ENCODE measurements around the gene PADI4. TPM values are rescaled to one million over a fixed set of nuclear protein-coding genes. Genes with fewer than 3 reads are reported as not detected.

PADI4 gene
- total and polyA plus RNA-seq, 7 donors: 0.52 to 0.58 (median 0.54) TPM; not detected in 4

DNA sequence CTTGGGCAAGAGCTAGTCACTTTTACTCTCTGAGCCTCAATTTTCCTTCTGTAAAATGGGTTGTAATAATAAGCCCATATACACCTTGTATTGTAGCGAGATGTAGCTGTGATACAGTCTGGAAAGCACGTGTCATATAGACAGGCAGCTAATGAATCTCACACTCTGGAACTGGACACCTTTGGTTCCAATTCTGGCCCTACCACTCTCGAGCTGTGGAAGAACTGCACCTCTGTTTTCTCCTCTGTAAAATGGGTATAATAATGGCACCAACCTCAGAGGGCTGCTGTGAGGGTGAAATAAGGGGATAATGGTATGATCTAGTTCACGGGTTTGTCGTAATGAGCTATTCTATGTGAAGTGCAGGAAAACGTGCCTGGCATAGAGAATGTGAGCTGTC is 668 bp upstream of the PADI4 start:
- DNase-seq: no peak
- TF ChIP-seq, protein P1, sequence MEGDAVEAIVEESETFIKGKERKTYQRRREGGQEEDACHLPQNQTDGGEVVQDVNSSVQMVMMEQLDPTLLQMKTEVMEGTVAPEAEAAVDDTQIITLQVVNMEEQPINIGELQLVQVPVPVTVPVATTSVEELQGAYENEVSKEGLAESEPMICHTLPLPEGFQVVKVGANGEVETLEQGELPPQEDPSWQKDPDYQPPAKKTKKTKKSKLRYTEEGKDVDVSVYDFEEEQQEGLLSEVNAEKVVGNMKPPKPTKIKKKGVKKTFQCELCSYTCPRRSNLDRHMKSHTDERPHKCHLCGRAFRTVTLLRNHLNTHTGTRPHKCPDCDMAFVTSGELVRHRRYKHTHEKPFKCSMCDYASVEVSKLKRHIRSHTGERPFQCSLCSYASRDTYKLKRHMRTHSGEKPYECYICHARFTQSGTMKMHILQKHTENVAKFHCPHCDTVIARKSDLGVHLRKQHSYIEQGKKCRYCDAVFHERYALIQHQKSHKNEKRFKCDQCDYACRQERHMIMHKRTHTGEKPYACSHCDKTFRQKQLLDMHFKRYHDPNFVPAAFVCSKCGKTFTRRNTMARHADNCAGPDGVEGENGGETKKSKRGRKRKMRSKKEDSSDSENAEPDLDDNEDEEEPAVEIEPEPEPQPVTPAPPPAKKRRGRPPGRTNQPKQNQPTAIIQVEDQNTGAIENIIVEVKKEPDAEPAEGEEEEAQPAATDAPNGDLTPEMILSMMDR (IDR thresholded peaks at IDR 0.05): no peak
- Histone ChIP-seq H3K27ac (no peak overlapping the region), H3K36me3 (ENCODE audit: insufficient read depth in 1 of 2, low read depth in 1 of 2) (no peaks in the 10 kb centered on the region), H3K4me1 (no peaks in the 10 kb centered on the region), H3K9me3 (no peaks in the 10 kb centered on the region), H3K27me3 (ENCODE audit: insufficient read depth in 3 of 3, low read length in 2 of 3) (peaks cover 0 to 41% (median 4%) of the 10 kb centered on the region in 3 donors), H3K4me3 (no peak overlapping the region)
- WGBS, 3 donors: 76 to 80% (median 78%) methylated on average over 6 of the region's 6 CpGs
- intact Hi-C loops (cut with DNase I): no loop called here
- ATAC-seq: no peak

DNA sequence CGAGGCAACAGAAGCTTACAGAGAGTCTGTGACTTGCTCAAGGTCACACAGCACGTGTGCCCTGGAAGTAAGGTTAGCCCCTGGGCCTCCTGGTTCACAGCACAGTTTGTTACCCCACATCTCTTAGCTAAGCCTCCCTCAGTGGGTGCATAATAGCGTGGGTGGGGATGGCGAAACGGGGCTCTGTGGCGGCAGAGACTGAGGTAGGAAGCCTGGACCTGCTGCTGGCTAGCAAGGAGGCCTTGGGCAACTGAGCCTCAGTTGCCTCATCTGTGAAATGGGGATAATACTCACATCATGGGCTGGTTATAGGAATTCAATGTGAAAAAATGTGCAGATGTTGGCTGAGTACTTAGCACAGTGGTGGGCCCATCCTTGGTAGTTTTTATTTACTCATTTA is 596 bp downstream of the PADI4 start:
- intact Hi-C loops (cut with DNase I): no loop called here
- peaks cover 0 to 50% (median 4%) of the 10 kb centered on the region in 3 donors for H3K27me3 ChIP-seq (ENCODE audit: insufficient read depth in 3 of 3, low read length in 2 of 3)
- WGBS, 3 donors: 57 to 61% (median 59%) methylated on average over 6 of the region's 6 CpGs
- H3K27ac ChIP-seq: no peak overlapping the region
- ATAC-seq (no peak), DNase-seq (no peak)
- H3K36me3 ChIP-seq (ENCODE audit: insufficient read depth in 1 of 2, low read depth in 1 of 2): no peaks in the 10 kb centered on the region
- H3K4me3 ChIP-seq: no peak overlapping the region
- no peaks in the 10 kb centered on the region for H3K9me3 ChIP-seq
- H3K4me1 ChIP-seq: no peaks in the 10 kb centered on the region
- TF ChIP-seq, protein P1 (IDR thresholded peaks at IDR 0.05): no peak

DNA sequence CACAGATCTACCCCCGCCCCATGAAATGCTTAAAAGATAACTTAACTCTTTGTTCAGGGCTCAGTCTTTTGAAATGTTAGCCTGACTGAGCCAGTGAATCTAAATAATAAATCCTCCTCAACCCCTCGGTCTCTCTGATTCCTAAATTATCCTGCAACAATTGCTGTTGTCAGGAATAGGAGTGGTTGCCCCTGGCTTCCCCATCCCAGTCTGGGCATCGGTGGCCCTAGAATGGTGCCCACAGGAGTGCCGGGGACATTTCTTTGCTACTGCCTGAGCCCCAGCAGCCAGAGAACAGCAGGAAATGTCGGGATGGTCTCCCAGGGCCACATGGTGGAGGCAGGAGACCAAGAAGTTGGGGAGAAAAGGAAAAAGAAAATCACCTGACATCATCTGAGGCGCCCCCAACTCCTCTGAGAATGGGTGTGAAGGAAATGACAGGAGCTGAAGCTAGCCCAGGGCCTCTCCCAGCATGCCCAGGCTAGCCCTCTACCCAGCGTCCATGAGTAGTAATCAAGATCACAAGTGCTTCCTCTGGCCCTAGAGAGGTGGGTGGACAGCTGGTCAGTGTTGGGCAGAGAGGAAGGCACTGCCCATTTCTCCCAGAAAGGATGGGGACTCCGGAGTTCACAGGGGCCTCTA is 1.6 kb downstream of the PADI4 start:
- H3K4me3 ChIP-seq: no peak overlapping the region
- H3K9me3 ChIP-seq: no peaks in the 10 kb centered on the region
- no peaks in the 10 kb centered on the region for H3K36me3 ChIP-seq (ENCODE audit: insufficient read depth in 1 of 2, low read depth in 1 of 2)
- 30 to 33% (median 32%) methylated on average over 8 of the region's 8 CpGs for WGBS, 3 donors
- DNase-seq: no peak
- no peaks in the 10 kb centered on the region for H3K4me1 ChIP-seq
- H3K27me3 ChIP-seq (ENCODE audit: insufficient read depth in 3 of 3, low read length in 2 of 3): peaks cover 0 to 60% (median 6%) of the 10 kb centered on the region in 3 donors
- H3K27ac ChIP-seq: no peak overlapping the region
- TF ChIP-seq, protein P1 (IDR thresholded peaks at IDR 0.05): no peak
- no peak for ATAC-seq
- intact Hi-C loops (cut with DNase I): no loop called here

DNA sequence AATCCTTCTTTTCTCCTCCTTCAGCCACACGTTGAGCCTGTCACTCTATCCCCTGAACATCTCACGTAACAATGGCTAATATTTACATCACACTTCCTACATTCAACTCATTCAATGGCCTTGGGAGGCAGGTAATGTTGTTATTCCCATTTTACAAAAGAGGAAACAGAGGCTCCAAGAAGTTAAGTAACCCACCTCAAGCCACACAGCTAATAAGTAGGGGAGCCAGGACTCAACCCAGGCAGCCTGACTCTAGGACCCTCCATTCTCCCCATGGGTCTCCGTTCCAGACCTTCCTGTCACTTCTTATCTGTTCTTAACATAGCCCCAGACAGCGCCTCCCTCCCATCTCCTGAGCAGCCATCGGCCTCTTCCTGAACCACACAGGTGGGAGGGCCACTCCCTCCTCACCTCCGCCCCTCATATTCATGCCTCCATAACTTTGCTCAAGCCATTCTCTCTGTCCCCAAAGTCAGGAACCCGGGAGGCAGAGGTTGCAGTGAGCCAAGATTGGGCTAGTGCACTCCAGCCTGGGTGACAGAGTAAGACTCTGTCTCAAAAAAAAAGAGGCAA is 2.2 kb downstream of the PADI4 start:
- ATAC-seq (no peak), DNase-seq (no peak)
- Histone ChIP-seq H3K4me3 (no peak overlapping the region), H3K27me3 (ENCODE audit: insufficient read depth in 3 of 3, low read length in 2 of 3) (peaks cover 0 to 63% (median 6%) of the 10 kb centered on the region in 3 donors), H3K36me3 (ENCODE audit: insufficient read depth in 1 of 2, low read depth in 1 of 2) (no peaks in the 10 kb centered on the region), H3K27ac (no peak overlapping the region), H3K9me3 (no peaks in the 10 kb centered on the region), H3K4me1 (no peaks in the 10 kb centered on the region)
- intact Hi-C loops (cut with DNase I): no loop called here
- TF ChIP-seq, protein P1 (IDR thresholded peaks at IDR 0.05): no peak
- WGBS, 3 donors: 42 to 48% (median 43%) methylated on average over 7 of the region's 7 CpGs
